HG03175 (cell line): ENCODE results near the gene CTBP1.

Experiments used
- ATAC-seq: cut with Tn5 transposase; IDR thresholded peaks from one replicate; pipeline ENCODE4 v1.9.1; 2021; ENCODE audit warnings: mild to moderate bottlenecking, moderate library complexity; ENCODE audit not compliant: unreplicated experiment

The CTBP1 gene

DNA sequence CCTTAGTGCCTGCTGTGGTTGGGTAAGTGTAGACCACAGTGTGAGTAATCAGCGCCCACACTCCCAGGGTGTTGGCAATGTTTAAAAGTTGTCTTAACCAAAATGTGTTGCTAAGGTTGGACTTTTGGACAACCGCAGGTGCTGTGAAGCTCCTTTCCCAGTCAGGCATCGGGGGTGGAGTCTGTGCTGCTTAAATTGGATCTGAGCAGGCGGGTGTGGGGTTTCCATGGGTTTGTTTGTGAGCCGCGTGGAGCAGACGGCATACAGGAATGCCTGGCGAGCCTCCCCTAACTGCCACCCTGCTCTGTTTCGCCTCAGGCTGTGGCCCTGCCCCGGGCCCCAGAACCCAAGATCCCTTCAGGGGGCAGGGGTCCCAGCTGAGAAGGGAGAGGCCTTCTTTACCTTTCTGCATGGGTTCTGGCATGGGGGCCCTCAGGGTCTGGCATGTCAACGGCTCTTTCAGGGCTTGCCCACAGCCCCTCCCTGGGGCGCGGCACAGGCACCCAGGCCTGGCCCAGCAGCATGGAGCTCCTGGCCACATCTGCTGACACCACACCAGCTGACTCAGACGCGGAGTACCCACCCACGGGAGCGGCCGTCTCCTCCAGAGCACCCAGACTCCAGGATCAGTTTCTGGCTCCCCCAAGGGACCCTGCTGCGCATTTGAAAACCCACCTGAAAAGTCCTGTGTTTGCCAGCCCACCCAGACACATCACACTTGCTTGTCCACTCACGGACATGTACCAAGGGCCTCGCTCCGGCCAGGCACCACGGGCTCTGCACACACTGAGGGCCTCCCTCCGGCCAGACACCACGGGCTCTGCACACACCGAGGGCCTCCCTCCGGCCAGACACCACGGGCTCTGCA, 71.4 kb downstream of the CTBP1 start:
- ATAC-seq = peak; percentile 52

DNA sequence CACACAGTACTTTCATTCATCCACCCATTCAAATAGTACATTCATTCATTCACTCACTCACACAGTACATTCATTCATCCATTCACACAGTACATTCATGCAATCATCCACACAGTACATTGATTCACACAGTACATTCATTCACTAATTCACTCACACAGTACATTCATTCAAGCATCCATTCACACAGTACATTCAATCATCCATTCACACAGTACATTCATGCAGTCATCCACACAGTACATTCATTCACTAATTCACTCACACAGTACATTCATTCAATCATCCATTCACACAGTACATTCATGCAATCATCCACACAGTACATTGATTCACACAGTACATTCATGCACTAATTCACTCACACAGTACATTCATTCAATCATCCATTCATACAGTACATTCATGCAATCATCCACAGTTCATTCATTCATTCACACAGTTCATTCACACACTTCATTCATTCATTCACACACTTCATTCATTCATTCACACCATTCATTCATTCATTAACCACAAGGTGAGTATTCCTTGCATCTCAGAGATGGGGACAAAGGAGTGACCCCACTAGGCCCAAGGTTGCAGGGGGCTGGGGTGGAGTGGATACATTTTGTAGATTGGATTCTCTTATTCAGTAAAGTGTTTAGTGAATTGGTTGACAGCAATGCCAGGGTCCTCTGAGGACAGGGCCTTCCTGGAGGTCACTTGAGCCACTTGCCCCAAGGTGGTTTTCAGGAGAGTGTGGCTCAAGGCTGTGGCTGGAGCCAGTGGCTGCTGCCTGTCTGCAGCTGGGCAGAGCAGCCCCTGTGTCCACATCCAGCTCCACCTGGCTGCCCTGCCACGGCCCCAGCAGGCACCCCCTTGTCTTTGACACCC, 72.3 kb downstream of the CTBP1 start:
- no peak for ATAC-seq

DNA sequence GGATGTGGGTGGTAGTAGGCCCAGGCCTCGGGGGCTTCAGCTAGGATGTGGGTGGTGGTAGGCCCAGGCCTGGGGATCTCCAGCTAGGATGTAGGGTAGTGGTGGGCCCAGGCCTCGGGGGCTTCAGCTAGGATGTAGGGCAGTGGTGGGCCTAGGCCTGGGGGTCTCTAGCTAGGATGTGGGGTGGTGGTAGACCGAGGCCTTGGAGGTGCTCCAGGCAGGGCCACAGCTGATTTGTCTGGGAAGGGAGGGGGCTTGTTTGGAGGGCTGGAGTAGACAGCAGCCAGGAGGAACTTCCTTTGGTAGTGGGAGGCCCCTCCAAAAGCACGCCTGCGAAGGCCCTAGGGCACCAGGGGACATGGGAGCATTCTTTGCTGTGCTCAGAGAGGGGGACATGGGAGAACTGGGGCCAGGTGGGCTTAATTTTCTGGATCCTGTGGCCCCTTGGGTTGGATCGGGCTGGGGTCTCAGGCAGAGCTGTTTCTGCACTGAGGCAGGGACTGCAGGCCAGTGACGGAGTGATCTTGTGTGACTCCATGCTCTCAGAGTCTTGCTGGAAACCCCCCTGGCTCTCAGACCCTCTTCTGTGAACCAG, 73.2 kb downstream of the CTBP1 start:
- no peak for ATAC-seq

DNA sequence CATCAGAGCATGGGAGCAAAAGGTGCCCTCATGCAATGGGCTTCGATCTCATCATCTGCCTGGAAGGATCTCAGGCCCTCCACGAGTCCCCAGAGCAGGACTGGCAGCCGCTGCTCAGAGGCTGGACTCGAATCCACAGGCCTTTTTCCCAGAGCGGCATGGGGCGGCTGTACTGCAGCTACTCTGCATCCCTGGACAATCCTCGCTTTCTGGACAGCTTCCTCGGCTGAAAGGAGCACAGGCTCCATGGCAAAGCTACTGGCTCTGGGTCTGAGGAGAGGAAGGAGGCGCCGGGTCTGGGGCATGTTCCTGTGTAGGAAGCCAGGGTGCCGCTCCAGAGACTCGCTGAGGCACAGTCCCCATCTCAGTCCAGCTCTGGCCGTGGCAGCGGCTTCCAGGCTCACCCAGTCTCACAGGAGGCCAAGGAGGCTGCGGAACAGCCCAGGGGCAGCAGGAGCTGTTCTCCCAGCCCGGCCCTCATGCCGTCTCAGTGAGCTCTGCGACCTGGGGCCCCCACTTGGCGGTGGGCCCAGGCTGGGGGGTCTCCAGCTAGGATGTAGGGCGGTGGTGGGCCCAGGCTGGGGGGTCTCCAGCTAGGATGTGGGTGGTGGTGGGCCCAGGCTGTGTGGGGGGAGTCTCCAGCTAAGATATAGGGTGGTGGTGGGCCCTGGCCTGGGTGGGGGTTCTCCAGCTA, 73.8 kb downstream of the CTBP1 start:
- no peak for ATAC-seq

DNA sequence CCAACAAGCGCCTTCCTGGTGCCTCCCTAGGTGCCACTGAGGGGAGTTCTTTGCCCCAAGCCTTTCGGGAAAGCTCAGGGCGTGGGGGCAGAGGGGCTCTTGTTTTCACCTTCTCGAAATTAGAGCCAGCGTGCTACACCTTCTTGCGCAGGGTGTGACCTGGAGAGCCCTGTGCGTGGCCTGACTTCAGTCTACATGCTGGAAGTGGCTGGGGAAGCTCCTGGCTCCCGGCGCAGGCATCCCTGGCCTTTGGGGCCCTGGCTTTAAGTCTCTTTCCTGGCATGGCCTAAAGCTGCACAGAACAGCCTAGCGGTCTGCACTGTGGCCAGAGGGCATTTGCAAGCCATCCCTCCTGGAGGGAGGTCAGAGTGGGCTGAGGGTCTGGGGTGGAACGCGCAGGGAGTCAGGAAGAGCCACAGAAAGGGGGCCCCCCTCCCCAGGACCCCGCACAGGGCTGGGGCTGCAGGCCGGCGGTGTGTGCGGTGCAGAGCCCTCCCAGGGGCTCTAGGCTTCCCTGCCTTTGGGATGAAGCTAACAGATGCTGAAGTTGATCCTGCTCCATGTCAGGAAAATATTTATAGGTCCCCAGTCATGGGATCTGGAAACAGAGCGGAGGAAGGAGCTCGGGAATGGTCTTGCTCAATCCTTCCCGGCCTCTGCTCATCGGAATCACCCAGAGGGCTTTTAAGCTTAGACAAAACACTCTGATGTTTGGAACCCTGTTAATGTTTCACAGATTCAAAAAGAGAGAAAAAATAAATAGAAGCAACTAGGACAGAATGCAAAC, 75.8 kb downstream of the CTBP1 start:
- no peak for ATAC-seq

DNA sequence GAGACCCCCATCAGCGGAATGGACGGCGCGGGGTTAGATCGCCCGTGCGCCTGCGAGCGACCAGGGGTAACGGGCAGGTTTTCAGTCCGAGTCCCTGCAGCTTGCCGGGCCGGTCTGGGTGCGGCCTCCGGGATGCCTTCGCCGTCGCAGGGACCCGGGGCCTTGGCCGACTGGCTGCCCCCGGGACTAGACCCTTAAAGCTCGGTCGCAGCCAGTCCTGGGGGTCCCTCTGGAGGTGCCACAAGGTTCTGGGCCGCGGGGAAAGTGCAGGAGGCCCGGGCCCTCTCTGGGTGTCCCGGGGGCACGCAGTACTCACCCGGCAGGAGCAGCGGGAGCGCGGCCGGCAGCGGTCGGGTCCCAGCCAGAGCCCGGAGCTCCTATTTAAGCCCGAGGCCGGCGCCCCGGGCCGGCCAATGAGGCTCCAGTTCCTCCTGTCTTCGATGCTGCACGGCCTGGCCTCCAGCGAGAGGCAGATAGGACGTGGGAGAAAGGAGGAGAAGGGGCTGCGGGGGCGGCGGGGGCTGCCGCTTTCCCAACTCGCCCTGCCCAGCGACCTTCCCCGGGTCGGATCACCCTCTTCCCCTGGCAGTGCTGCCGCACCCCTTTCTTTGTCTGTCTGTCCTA, 76.6 kb downstream of the CTBP1 start, which contains the start of gene SPON2:
Gene SPON2, minus strand, starts transcription at position 356 of the 624 bp plus-strand sequence.
- no peak for ATAC-seq

DNA sequence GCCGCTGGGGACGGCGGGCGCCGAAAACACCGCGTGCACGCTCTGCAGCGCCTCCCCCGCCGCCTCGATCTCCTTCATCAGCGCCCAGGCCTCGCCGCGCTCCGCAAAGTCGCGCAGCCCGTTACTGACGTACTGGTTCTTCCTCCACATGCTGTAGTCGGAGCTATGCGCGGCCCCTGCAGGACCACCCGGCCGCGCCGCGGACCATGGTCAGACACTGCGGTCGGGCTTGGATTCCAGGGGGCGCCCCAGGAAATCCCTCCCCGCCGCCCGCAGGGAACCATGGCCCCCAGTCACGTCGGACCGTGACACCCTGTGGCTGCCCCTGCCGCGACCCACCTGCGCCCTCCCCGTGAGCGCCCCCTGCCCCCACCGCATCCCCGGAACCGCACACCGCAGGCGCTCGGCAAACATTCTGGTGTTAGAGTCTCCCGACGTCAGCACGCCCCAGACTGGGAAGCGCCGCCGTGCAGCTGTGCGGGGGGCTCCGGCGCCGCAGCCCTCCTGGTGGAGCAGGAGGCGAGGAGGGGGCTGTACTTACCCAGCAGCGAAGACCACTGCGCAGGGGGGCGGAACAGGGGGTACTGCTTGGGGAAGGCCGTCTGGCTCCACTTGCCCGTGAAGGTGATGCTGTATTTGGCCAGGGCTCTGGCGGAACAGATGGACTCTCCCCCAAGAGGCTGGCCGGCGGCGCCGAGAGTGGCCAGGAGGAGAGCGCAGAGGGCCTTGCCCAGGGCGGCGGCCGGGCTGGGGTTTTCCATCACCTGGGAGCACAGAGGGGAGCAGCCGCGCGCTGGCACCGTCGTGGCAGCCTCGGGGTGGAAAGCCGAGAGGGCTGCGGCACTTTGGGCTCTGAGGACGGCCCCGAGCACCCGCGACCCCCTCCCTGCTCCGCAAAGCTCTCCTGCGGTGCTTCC, 77.4 kb downstream of the CTBP1 start:
- no peak for ATAC-seq

DNA sequence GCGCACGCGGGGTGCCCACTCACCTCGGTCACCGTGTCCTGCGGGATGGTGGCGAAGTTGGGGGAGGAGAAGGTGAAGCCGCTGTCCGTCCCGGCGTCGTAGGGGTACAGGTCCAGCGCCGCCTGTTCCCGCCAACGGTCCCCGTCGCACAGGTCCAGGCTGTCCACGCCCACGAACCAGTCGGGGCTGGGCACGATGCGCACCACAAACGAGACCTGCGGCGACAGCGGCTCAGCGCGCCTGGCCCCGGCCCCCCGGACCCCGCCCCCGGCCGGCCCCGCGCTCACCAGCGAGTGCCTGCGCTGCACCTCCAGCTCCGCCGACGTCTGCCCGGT, 78.0 kb downstream of the CTBP1 start:
- ATAC-seq = no peak

DNA sequence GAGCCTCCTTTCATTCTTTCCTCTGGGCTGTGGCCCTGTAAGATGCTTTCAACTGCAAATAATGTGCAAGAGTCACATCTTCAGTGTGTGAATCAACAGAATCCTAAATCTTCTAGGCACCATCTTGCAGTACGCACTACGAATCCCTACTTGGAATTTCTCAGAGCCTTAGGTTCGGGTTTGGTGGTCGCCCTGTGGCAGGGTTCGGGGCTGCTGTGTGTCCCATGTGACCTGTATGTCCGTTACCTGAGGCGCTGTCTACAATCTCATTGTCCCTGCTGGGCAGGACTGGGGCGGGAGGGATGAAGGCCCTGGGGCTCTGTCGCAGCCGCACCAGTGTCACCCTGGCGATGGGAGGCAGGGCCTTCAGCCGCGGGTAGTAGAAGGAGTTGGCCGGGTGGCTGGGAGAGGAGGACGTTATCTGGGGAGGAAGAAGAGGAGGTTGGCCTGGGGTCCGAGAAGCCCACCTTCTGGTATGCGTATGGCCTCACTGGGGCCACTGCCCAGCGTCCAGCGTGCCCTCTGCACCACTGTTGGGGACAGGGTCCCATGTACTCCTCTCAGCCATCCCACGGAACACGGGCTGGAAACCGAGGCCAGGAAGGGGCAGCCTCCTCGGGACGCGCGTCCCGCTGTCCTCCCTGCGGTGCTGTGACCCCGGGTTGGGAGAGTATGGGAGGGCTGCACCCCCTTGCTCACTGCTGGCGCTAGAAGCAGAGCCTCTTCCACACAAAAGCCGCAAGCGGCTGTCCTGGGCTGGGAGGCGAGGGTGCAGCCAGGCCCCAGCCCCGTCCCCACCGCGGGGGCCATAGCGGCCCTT, 78.6 kb downstream of the CTBP1 start:
- ATAC-seq = no peak

DNA sequence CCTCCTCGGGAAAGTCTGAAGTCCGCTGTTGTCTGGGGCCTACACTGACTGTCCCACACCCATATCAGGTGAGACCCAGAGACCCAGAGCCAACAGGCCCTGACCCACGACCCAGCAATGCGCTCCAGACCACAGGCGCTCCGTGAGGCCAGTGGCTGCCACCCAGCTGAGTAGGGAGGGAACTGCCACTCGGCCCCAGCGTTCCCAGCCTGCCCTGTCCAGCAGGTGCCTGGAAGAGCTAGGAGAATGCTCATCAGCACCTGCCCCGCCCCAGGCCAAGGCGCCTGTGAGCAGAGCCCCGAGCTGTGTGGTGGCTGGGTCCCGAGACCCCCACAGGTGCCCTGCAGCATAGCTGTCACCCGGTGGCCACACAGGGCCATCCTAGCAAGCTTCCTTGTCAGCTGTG, 79.2 kb downstream of the CTBP1 start:
- no peak for ATAC-seq

DNA sequence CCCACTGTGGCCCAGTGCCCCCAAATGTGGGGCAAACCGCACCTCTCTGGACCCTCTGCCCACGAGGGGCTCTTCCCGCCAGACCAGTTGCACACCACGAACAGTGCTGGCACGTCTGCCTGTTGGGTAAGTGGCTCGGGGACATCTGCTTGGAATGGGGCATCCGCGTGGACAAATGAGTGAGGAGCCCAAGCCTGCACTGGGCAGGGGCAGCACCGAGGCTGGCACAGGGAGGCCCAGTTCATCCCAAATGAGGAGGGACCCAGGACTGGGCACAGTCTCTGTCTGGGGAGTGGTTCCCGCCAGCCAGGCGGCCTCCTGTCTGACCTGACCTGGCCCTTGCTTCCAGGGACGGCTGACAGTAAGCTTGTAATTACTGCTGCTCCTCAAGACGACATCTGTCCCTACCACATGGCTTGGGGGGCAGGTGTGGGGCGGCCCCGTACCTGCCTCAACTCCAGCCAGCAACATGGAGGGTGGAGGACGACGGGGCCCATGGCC, 79.7 kb downstream of the CTBP1 start:
- no peak for ATAC-seq

DNA sequence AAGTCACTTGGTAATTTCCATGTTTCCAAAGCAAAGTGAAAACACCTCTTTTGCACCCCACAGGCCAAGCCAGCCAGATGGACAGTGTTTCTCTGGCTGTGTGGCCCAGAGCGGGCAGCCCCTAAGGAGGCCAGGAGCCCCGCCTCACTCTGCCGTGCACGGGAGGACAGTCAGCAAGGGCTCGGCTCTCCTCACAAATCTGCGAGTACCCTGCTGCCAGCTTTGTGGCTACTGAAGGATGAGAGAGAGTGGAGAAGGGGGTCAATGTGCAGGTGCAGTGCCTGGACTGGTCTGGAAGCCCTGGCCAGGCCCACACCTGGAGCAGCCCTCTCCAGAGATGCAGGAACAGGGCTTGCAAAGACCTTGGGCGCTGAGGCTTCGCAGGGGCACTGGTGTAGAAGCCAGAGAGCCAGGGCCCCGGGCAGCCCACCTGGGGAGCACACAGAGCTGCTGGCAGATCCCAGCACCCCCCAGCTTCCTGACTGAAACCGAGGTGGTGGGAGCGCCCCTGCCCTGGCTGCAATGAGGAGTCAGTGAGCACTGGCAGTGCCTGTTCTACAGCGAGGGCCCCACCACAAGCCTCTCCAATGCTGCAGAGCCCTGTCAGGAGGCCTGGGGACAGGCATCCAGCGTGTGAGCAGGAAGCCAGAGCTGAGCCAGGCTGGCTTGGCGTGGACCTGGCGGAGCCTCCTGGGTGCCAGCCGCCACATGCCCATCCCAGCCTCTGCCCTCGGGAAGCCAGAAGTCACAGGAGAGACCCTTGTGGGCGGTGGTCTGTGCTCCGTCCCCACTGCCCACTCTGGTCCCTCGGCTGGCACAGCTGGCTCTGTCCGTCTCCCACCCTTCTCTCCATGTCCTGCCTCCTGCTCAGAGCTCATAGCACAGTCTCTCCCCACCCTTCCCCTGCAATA, 80.5 kb downstream of the CTBP1 start:
- no peak for ATAC-seq

DNA sequence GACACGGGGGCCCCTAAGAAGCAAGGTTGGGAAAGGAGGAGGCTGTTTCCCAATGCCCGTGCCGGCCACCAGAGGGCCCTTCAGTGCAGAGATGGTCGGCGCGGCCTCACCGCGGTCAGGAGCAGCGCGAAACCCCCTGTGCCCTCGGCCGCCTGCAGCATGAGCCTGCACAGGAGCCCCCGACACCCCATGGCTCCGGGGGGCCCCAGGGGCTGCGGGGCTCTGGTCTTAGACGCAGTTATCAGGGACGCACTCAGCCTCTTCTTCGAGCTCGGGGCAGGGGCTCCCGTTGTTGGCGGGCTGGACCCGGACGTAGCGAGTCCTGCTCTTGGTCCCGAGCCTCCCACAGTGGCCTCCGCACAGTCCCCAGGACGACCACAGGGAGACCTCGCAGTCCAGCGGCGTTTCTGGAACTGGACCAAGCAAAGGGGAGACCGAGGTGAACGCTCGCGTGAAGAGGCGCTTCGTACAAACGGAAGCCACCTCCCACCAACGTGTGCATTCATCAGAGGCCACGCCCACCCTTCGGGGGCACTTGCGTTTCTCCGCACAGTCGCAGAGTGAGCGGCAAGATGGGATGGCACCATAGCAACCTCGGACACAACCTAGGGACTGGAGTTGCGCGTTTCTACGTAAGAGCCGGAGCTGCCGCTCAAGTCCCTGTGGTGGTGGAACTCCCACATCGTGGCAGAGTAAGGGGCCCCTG, 81.5 kb downstream of the CTBP1 start:
- peak; percentile 82 for ATAC-seq

DNA sequence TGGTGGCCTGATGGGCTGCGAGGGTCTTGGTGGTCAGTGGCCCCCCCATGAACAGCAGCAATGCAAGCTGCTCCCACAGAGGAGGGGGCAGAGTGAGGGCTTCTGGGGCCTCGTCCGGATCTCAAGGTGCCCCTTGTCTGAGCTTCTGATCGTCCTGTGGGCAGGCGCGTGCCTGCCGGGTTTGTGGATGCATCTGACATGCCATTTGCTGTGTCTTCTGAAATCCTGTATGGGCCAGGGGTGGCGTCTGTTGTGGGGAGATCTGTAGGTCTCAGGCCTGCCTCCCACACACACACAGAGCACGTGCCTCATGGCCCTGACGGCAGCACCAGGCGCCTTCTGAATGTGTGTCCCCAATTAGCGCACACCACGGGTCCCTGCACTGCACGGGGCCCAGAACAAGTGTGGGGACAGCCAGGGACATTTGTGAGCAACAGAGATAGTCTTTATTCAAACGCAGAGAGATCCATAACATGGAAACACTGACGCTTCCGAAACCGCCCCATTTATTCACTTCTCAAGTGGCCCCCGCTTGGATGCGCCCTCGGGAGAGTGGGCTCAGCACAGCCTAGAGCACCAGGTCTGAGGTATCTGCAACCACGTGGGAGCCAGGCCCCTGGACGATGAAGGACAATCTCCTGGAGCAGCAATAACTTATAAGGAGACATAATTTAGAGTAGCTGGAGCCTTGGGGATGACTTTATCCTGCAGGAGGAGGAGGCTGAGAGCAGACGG, 82.3 kb downstream of the CTBP1 start:
- ATAC-seq = no peak

DNA sequence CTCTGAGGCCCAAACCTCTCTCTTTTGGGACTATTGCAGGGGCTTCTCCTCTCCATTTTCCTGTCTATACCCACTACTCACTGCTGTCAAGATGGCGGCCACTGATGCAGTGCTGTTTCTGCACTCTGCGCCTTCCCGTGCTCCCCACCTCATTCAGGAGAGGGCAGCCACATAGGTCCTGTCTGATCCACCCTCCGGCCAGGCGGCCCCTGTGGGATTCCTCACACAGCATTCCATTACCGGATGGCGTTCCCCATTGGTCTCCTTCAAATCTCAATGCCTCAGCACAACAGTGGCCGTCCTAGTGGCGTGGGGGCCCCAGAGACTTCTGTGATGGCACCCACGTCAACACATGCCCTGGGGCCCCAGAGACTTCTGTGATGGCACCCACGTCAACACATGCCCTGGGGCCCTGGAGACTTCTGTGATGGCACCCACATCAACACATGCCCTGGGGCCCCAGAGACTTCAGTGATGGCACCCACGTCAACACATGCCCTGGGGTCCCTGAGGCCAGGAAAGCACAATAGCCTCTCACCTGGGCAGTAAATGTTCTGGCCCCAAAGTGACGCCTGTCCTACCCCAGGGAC, 83.9 kb downstream of the CTBP1 start:
- ATAC-seq = no peak
